ENCODE data around the gene ZNF398.
"Not testable (repeated sequence)": the region's sequence is repeated elsewhere in the genome, so short reads cannot be mapped to it uniquely, and the experiment has no call there.

Gene ZNF398

DNA sequence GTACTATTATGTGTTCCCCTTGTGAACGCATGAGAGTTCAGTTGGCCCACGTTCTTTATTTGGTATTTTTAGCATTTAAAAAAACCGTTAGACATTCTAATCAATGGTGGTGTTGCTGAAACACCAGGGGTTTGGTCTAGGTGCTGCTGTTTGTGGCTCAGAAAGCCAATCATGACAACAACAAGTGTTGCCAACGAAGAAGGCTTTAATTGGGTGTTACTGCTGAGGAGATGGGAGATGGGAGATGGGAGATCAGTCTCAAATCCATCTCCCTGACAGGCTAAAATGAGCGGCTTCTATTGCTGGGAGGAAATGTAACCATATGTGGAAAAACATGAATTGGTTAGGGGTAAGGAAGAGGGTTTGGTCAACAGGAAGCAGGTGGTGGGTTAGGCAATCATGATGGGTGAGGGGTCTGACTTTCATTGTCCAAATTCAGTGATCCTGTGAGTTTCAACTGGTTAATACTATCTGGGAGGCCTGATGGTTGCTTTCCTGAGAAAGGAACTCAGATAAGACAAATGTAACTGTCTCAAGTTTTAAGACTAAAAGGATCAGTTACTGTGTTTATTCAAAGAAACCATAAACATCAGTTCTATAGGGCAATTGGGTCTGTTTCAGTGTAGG is 16.6 kb upstream of the ZNF398 start:
- TF ChIP-seq CTCF (IDR thresholded peaks at IDR 0.05; ENCODE audit: insufficient read depth, low read length, missing control alignments): no peak
- no peak for DNase-seq (ENCODE audit: low read depth, low spot score)
- no peak overlapping the region for H3K4me3 ChIP-seq (ENCODE audit: low read depth, low read length)
- ChIA-PET CTCF (interaction anchor here (1.3 kb wide), 1 partner anchor 65 kb away, joined by 4 read pairs; no protein-coding TSS in a partner anchor), POLR2A (no interaction called here)

DNA sequence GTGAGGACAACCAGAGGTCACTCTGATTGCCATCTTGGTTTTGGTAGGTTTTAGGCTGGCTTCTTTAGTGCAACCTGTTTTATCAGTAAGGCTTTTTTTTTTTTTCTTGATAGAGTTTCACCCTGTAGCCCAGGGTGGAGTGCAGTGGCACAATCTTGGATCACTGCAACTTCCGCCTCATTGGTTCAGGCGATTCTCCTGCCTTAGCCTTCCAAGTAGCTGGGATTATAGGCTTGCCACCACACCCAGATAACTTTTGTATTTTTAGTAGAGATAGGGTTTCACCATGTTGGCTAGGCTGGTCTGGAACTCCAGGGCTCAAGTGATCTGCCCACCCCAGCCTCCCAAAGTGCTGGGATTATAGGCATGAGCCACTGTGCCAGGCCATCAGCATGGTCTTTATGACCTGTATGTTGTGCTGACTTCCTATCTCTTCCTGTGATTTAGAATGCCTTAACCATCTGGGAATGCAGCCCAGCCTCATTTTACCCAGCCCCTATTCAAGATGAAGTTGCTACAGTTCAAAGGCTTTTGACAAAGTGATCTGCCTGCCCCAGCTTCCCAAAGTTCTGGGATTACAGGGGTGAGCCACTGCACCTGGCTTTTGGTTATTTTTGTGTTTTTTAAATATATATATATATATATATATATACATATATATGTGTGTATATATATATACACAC is 14.1 kb upstream of the ZNF398 start:
- no peak for DNase-seq (ENCODE audit: low read depth, low spot score)
- no peak for TF ChIP-seq CTCF (IDR thresholded peaks at IDR 0.05; ENCODE audit: insufficient read depth, low read length, missing control alignments)
- POLR2A ChIA-PET: no interaction called here
- H3K4me3 ChIP-seq (ENCODE audit: low read depth, low read length): no peak overlapping the region
- CTCF ChIA-PET: interaction anchor here (2.9 kb wide), 1 partner anchor 14 kb away, joined by 18 read pairs; the partner anchor contains the start of gene ZNF398

DNA sequence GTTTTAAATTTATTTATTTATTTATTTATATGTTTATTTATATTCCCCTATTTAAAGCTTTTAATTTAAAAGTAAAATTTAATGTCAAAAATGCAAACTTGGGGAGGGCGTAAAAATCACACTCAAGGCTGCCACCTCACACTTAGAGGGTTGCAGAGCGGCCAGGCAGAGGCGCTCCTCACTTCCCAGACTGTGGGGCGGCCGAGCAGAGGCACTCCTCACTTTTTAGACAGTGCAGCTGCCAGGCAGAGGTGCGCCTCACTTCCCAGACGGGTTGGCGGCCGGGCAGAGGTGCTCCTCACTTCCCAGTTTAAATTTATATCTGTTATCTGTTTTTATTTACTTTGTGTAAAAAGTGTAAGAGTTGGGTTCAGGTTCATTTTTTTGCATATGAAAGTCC is 11.1 kb upstream of the ZNF398 start:
- H3K4me3 ChIP-seq (ENCODE audit: low read depth, low read length): no peak overlapping the region
- TF ChIP-seq CTCF (IDR thresholded peaks at IDR 0.05; ENCODE audit: insufficient read depth, low read length, missing control alignments): no peak
- CTCF ChIA-PET: interaction anchor here (2.1 to 4.9 kb wide), 3 partner anchors 8 to 11 kb away, joined by 5 to 42 read pairs (median 15); partner anchors contain the start of genes ZNF398 and ZNF425
- no peak for DNase-seq (ENCODE audit: low read depth, low spot score)
- POLR2A ChIA-PET: interaction anchor here (1.1 kb wide), 1 partner anchor 11 kb away, joined by 4 read pairs; the partner anchor contains the start of gene ZNF398

DNA sequence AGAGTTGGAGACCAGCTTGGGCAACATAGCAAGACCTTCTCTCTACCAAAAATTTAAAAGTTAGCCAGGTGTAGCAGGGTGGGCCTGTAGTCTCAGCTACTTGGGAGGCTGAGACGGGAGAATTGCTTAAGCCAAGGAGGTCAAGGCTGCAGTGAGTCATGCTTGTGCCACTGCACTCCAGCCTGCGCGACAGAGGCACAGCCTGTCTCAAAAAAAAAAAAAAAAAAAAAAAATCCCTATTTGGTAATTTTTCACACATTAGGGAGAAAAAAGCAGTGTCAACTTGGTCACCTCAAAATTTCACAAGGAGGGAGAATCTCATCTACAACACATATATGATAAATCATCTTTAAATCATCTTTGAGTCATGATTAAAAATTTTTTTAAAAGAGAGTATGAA is 6.4 kb upstream of the ZNF398 start:
- ChIA-PET POLR2A (no interaction called here), CTCF (interaction anchor here (0.6 to 4.2 kb wide), 3 partner anchors 15 to 53 kb away, joined by 3 to 23 read pairs (median 3); partner anchors contain the start of gene ZNF425)
- TF ChIP-seq CTCF (IDR thresholded peaks at IDR 0.05; ENCODE audit: insufficient read depth, low read length, missing control alignments): no peak
- H3K4me3 ChIP-seq (ENCODE audit: low read depth, low read length): no peak overlapping the region
- no peak for DNase-seq (ENCODE audit: low read depth, low spot score)

DNA sequence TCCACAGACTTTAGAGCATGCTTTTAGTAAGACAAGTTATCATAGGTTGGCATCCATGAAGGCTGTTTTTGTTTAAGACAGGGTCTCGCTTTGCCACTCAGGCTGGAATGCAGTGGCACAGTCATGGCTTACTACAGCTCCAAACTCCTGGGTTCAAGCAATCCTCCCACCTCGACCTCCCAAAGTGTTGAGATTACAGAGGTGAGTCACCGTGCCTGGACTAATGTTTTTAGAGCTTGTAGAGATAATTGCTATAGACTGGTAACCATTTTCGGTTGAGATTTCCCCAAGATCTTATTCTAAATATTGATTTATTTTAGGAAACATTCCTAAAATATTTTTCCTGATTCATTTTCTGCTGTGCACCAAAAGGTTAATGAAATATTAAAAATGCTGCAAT is 5.4 kb upstream of the ZNF398 start:
- POLR2A ChIA-PET: no interaction called here
- no peak for TF ChIP-seq CTCF (IDR thresholded peaks at IDR 0.05; ENCODE audit: insufficient read depth, low read length, missing control alignments)
- CTCF ChIA-PET: interaction anchor here (2.4 to 4.2 kb wide), 2 partner anchors 16 kb away, joined by 12 to 23 read pairs; partner anchors contain the start of gene ZNF425

GRCh38 chr7:149144436-149144922 is 2.8 kb upstream of the ZNF398 start:
- CTCF ChIA-PET: interaction anchor here (1.5 to 2.4 kb wide), 2 partner anchors 9 to 19 kb away, joined by 5 to 12 read pairs; partner anchors contain the start of gene ZNF425
- H3K4me3 ChIP-seq (ENCODE audit: low read depth, low read length); DNase-seq (ENCODE audit: low read depth, low spot score); POLR2A ChIA-PET: not testable (repeated sequence)

More for the DNA sequence above, 5.4 kb upstream of the ZNF398 start:
- DNase-seq (ENCODE audit: low read depth, low spot score): no peak
- H3K4me3 ChIP-seq (ENCODE audit: low read depth, low read length): no peak overlapping the region
